ENCODE data around the gene FAM241B. TPM values are rescaled to one million over a fixed set of nuclear protein-coding genes. Genes with fewer than 3 reads are reported as not detected.

The FAM241B gene
- total and polyA plus RNA-seq, 10 donors, result 0.77 to 3.2 (median 1.8) TPM

- Histone ChIP-seq H3K27ac (no peak overlapping the region), H3K27me3 (replicated peaks in 1 of 7) (peaks cover 0 to 51% (median 0%) of the 10 kb centered on the region in 7 donors), H3K9me3 (no peaks in the 10 kb centered on the region), H3K36me3 (no peaks in the 10 kb centered on the region), H3K4me1 (peaks cover 0 to 3% (median 0%) of the 10 kb centered on the region in 6 donors), H3K4me3 (no peak overlapping the region)
- DNase-seq, result no peak
- WGBS, 5 donors, result 79 to 91% (median 88%) methylated on average over 5 of the region's 5 CpGs
- TF ChIP-seq POLR2A (IDR thresholded peaks at IDR 0.05), result no peak
- TF ChIP-seq POLR2AphosphoS5 (IDR thresholded peaks at IDR 0.05), result no peak
- no peak for TF ChIP-seq CTCF (IDR thresholded peaks at IDR 0.05 in 8 of 11, conservative IDR thresholded peaks at IDR 0.05 in 3 of 11)
- intact Hi-C loops (cut with DNase I; ENCODE audit: low total_unique reads), result loop anchor here (10.0 kb wide), 2 partner anchors 218 to 272 kb away; no protein-coding TSS in a partner anchor
These were observed 12.7 kb downstream of the FAM241B start for GRCh38 chr10:69642747-69643146.

DNA sequence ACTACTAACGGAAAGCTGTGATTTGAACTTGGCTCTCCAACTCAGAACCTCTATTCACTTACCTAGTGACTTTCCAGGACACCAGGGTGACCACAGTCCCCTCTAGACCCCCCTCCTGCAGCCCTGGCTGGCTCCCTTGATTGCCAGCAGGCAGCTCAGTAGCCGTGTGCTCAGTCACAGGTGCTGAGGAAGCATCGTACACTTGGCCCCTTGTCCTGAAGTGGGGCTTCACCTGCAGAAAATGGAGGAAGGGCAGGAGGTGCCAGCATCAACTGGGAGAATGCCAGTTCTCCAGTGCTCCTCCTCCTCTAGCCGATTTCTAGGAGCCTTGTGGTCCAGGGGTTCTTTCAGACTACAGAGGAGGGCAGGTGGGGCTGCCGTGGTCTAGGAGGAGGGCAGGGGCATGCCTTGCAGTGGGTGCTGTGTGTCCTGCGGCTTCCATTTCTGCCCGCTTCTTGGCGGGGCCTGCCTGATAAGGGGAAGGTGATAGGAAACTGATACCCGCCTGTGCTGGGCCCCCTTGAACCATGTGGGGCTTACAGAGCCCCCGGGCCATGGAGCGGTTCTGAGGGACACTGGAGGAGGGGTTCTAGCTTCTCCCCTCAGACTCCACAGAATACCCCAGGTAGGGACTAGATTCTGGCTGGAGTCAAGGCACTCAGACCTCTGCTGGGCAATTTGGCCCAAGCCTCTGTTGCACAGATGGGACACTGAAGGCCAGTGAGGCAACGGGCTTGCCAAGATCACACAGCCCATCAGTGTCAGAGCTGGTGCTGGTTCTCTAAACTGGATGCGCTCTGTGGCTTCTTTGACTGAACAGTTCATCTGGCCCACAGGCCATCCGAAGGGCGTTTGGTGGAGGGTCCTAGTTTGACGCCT is 14.0 kb downstream of the FAM241B start:
- intact Hi-C loops (cut with DNase I; ENCODE audit: low total_unique reads), result loop anchor here (10.0 kb wide), 2 partner anchors 219 to 271 kb away; no protein-coding TSS in a partner anchor
- no peak overlapping the region for H3K4me3 ChIP-seq
- peaks cover 0 to 51% (median 0%) of the 10 kb centered on the region in 7 donors for H3K27me3 ChIP-seq (replicated peaks in 1 of 7)
- H3K4me1 ChIP-seq, result peaks cover 0 to 3% (median 0%) of the 10 kb centered on the region in 6 donors
- TF ChIP-seq CTCF (IDR thresholded peaks at IDR 0.05 in 8 of 11, conservative IDR thresholded peaks at IDR 0.05 in 3 of 11) (no peak), POLR2AphosphoS5 (IDR thresholded peaks at IDR 0.05) (no peak), POLR2A (IDR thresholded peaks at IDR 0.05) (no peak)
- no peaks in the 10 kb centered on the region for H3K36me3 ChIP-seq
- no peak for DNase-seq
- no peaks in the 10 kb centered on the region for H3K9me3 ChIP-seq
- 58 to 68% (median 67%) methylated on average over 10 to 16 of the region's 16 CpGs for WGBS, 5 donors
- H3K27ac ChIP-seq, result no peak overlapping the region

DNA sequence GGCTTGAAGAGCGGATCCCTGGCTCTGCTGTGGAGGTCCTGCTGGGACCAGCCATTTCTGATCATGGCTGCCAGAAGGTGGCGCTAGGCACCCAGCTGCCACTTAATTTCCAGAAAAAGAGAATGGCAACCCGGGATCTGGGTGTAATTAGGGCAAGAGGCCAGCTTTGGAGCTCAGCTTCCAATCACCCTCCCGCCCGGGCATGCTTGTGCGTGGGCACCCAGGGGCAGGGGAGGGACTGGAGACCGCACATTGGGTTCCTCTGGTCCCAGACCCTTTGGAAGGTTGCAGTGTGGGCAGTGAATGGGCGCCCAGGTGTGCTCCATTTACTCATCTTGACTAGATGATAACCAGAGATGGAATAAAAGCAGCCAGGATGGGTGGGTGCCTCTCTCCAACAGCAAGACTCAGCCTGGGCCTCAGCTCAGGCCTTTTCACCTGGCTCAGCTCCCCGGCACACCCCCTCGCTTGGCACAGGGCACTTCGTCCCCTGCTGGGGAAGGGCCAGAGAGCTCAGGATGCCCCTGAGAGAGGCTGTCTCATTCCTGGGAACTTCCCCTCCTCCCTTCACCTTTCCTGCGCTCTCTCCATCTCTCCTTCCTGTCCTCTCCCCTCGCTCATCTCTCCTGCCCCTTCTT is 14.7 kb downstream of the FAM241B start:
- Histone ChIP-seq H3K36me3 (no peaks in the 10 kb centered on the region), H3K9me3 (no peaks in the 10 kb centered on the region), H3K27ac (no peak overlapping the region), H3K27me3 (replicated peaks in 1 of 7) (peaks cover 0 to 47% (median 0%) of the 10 kb centered on the region in 7 donors), H3K4me3 (no peak overlapping the region), H3K4me1 (no peaks in the 10 kb centered on the region)
- 53 to 63% (median 58%) methylated on average over 12 to 13 of the region's 13 CpGs for WGBS, 5 donors
- intact Hi-C loops (cut with DNase I; ENCODE audit: low total_unique reads), result loop anchor here (10.0 kb wide), 2 partner anchors 220 to 270 kb away; no protein-coding TSS in a partner anchor
- DNase-seq, result peak; percentile 70
- TF ChIP-seq CTCF (IDR thresholded peaks at IDR 0.05 in 8 of 11, conservative IDR thresholded peaks at IDR 0.05 in 3 of 11) (peak in 10 of 11 experiments; percentile 7 to 75 (median 56)), POLR2A (IDR thresholded peaks at IDR 0.05) (no peak)

Data from spleen (tissue), 11 donors.